HG02981 (cell line): ENCODE results near the gene EXOC3.
A peak's percentile ranks its signal among the peaks of the same experiment; 100 is the strongest.

ENCODE experiments used
- ATAC-seq: cut with Tn5 transposase; IDR thresholded peaks from one replicate; pipeline ENCODE4 v1.9.1; 2021; ENCODE audit warnings: mild to moderate bottlenecking, moderate library complexity; ENCODE audit not compliant: unreplicated experiment

The EXOC3 gene

GRCh38 chr5:437281-437771, 5.7 kb upstream of the EXOC3 start:
- ATAC-seq = no peak

- no peak for ATAC-seq
Measured at GRCh38 chr5:438481-438981, 4.4 kb upstream of the EXOC3 start.

- no peak for ATAC-seq
Measured at GRCh38 chr5:439181-439580, 3.8 kb upstream of the EXOC3 start.

GRCh38 chr5:439636-440035, 3.3 kb upstream of the EXOC3 start:
- no peak for ATAC-seq

GRCh38 chr5:440401-441201, 2.4 kb upstream of the EXOC3 start:
- ATAC-seq = no peak

GRCh38 chr5:441996-442334, 1.0 kb upstream of the EXOC3 start:
- no peak for ATAC-seq

- peak; percentile 27 for ATAC-seq
Measured at GRCh38 chr5:443239-444151, 519 bp downstream of the EXOC3 start.

GRCh38 chr5:444226-444625, 1.2 kb downstream of the EXOC3 start:
- ATAC-seq = no peak

GRCh38 chr5:445591-445990, 2.6 kb downstream of the EXOC3 start:
- ATAC-seq = no peak

GRCh38 chr5:446066-446882, 3.3 kb downstream of the EXOC3 start:
- no peak for ATAC-seq

- ATAC-seq = no peak
Measured at GRCh38 chr5:446883-447263, 3.9 kb downstream of the EXOC3 start.

- no peak for ATAC-seq
Measured at GRCh38 chr5:447501-447900, 4.5 kb downstream of the EXOC3 start.

- no peak for ATAC-seq
Measured at GRCh38 chr5:448061-448765, 5.2 kb downstream of the EXOC3 start.

GRCh38 chr5:448766-449090, 5.8 kb downstream of the EXOC3 start:
- no peak for ATAC-seq

- ATAC-seq = no peak
Measured at GRCh38 chr5:449151-449550, 6.2 kb downstream of the EXOC3 start.

GRCh38 chr5:451587-452458, 8.8 kb downstream of the EXOC3 start:
- no peak for ATAC-seq

- ATAC-seq = no peak
Measured at GRCh38 chr5:452978-453710, 10.2 kb downstream of the EXOC3 start.

- no peak for ATAC-seq
Measured at GRCh38 chr5:453725-454481, 10.9 kb downstream of the EXOC3 start.
